GM21825 (cell line): Measurements from ENCODE around the gene TNFRSF18.

ENCODE experiments used
- ATAC-seq: cut with Tn5 transposase; IDR thresholded peaks from one replicate; pipeline ENCODE4 v1.9.1; 2021; ENCODE audit warnings: mild to moderate bottlenecking, moderate library complexity; ENCODE audit not compliant: unreplicated experiment

Gene TNFRSF18

DNA sequence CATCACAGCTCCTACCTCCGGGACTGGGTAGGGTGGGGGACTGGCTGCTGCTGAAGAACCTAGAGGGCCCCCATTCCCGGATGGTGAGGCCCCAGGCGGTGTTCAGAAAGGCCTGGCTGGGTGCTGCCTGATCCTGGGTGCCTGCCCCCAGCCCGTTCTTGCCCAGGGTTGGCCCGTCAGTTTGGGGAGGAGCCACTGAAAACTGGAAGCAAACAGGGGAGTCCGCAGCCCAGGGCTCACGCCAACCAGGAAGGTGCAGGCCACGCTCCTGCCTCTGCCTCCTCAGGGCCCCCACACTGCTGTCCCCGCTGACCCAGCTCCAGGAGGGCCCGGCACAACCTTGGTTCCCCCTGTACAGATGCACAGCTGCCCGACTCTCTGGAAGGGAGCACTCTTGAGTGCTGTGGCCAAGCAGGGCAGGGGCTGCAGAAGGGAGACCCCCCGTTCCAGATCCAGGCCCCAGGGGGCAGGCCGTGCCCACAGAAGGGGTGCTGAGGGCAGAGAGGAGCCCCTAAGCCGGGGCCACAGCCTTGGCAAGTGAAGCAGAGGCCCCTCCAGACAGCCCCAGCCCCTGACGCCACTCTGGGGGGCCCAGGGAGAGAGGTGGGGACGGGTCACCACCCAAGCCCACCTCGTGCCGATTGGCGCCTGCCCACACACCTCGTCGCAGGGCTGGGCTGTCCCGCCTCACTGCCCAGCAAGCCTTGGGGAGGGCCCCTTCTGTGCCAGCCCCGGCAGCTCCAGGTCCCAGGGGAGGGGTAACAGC lies 34.6 kb upstream of the TNFRSF18 start:
- ATAC-seq, result no peak

GRCh38 chr1:1240348-1240732 lies 33.9 kb upstream of the TNFRSF18 start:
- no peak for ATAC-seq

DNA sequence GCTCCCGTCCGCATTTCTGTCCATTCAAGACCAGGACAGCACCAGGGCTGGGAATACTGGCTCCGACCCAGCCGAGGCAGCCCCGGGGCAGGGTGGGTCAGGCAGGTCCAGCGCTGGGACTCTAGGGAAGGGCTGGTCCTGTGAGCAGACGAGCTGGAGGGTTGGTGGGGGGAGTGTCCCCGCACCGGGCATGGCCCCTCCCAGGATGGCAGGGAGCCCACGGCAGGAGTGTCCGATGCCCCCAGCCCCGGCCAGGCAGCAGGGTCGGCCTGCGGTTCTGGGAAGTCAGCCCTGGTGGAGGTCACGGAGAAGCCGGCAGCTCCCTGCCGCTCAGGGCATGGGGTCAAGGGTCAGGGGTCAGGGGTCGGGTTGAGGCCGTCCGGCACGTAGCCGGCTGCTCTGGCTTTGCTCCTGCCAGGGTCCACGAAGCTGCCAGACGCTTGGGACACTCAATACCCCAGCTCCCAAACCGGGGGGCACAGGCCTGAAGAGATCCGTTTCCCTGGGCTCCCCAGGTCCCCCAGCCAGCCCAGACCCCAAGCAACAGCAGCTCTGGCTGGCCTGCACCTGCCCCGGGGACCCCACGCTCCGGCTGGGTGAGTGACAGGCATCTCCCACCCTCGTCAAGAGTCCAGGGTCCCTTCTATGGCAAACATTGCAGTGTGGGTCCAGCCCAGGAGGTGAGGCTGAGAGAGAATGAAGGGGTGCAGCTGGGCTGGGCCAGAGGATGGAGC lies 33.4 kb upstream of the TNFRSF18 start:
- ATAC-seq, result no peak

GRCh38 chr1:1239227-1239613 lies 32.8 kb upstream of the TNFRSF18 start:
- no peak for ATAC-seq

DNA sequence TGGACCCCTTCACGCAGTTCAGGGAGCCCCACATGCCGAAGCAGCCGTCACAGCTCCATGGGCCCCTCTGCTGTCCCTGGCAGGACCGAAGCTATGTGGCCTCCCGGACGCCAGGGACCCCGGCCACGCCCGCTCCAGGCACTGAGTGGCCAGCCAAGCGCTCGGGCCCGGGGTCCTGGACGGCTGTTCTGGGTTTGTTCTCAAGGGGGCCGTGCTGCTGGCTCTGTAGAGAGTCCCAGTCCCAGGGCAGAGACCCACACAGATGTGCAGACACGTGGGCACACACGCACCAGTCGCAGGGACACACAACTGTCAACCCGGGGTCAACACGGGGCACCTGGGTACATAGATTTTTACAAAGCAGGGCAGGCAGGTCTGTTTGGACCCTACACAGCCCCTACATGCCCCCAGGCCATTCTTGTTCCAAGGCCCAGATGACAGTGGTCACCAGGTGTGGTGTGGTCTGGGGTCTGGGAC lies 32.3 kb upstream of the TNFRSF18 start:
- no peak for ATAC-seq

DNA sequence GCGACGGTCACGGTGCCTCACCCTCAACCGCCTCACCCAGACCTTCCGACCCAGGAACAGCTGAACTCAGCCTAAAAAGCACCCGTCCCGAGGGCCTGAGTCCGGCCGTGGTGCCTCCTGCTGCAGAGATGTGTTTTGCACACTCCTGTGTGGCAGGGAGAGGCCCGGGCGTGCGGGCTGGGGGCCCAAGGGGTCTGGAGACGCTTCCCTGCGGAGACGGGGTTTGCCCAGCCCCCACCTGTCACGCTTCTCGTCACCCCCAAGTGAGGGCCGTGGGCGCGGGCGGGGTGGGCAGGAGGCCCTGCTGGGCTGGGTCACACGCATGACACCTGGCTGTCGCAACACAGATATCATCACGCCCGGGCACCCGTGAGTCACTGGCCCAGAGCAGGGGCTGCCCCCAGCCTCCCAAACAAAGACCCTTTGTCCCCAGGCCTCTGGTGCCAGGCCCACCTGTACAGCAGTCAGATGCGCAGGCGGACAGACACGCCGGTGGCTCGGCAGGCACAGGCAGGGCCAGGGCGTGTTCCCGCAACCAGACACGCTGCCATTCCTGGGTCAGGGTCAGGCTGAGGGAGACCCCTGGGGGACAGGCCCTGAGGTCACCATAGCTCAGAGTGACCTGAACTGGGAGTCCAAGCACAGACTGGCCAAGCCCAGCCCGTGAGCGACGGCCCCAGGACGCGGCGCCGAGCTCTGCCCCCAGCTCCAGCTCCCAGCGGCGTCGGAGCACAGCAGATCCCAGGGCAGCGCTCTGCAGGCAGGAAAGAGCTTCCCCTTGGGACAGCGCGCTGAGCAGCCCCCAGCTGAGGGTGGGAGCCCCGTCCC lies 31.7 kb upstream of the TNFRSF18 start:
- no peak for ATAC-seq

DNA sequence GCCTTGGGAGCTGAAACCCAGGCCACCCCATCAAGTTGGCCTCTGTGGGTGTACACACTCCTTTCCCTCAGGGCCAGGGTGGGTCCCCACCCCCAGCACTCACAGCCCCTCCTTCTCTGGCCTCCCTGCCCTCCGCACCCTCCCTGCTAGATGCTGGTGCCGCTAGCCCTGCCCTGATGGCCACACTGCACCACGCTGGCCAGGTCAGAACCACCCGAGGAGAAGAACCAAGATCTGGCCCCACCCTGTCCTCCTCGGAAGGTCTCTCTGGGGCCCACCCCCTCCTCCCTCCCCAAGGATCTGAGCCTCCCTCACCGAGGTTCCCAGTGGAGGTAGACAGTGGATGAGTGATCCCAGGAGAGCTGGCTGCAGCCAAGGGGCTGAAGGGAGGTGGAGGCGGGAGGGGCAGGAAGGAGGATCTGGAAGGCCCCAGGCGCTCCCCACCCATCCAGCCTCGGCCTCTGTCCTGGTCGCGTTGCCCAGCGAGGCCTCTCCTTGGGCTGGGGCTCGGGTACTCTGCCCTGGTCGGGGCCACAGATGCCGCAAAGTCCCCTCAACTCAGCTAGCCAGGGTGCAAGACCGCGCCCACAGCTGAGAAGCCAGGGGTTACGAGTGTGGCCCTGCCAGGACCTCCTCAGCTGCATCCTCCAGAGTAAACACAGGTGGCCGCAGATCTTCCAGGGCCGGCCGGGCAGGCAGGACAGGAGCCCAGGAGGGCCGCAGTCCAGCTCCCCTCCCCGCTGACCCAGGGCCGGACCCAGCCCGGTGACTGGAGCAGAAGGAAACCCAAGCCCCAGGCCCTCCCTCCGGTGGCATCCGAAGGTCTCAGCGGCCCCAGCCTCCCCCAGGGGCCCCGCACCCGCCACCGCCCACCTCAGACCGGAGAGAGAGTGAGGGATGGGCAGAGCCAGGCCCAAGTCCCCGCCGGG lies 30.8 kb upstream of the TNFRSF18 start:
- ATAC-seq, result no peak

DNA sequence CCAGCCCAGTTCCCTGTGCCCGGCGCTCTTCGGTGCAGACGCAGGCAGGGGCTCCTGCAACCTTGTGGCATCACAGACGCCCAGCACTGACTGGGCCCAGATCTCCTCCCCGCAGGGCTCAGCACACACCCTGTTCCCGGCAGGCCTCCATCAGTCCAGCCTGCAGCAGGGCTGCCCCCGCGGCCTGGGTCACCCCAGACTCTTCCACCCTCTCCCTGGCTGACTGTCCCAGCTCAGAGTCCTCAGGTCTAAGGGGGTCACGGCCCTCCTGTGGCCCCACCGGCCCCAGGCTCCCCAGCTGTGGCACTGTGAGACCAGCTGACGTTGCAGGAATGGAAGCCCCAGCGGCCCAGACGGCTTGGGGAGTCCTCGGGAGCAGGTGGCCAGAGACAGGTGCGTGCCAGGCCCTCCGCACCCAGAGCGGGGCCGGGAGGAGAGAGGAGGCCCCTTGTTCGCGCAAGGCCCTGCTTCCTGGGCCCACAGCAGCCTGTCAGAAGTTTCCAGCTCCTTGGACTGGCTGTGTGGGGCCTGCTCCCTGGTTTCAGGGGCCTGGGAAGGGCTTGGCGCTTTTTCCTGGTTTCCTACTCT lies 29.9 kb upstream of the TNFRSF18 start:
- no peak for ATAC-seq

DNA sequence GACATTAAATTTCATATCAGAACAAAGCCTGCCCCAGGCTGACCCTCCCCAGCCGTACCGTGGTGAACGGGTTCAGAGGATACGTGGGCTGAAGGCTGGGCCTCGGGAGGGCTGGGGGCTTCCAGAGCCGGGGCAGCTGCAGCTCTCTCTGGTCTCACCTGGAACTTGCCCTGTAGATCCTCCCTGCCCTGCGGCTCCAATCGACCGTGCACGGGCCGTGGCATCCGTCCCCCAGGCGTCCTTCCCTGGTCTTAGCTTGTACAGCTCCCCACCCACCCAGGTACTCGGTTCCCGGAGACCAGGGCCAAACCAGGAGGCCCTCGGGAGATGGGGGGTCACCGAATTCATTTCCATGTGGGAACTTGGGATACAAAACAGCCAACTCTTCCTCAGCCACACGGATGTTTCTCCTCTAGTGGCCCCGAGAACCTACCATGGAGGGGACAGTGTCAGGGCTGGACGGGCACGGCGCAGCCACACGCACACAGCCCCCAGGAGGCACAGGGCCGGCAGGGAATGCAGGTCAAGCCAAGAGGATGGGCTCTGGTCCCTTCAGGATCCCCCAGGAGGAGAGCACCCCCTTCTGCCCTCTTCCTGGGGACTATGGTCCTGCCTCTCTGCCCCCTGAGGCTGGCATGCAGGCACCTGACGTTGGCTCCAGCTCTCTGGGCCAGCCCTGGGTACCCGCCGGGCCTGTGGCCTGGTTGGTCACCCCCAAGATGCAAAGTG lies 28.8 kb upstream of the TNFRSF18 start:
- ATAC-seq, result no peak

DNA sequence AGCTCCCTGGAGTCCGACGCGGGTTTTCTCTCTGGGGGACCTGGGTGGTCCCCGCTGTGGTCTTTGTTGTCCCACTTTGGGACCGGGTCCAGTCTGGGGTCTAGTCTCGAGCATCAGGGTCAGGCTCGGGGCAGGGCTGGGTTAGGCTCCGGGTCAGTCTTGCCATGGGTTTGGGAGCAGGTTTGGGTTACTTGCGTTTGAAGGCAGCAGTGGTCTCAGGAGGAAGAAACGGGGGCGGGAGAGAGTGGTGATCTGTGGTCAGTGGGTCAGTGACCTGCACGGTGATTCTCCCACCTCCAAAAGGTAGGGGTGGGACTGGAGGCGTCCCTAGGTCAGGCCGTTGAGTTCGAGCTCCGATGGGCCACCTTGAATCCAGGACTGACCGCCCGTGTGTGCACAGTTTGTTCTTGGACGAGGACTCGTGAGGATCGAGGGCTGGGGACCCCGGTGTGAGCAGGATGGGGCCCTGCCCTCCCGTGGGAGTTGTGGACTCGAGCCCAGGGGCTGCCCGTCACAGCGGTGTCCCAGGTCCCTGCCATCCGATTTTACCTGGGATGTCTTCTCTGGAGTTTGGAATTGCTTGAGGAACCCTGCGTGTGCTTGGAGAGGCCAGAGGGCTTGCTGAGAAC lies 27.9 kb upstream of the TNFRSF18 start:
- ATAC-seq, result no peak

DNA sequence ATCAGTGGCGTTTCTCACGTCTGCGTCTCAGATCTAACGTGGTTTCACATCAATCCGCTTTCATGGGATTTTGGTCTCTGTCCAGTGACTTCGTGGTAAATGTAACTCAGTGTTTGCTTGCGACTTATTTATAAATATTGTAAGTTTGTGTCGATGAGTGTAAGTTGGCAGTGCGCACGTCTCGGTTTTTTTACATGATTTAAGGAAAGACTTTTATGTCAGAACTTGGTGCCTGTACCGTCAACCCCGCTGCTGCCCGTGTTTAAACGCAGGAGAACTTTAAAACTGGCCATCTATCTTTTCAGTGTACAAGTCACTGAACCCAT lies 27.1 kb upstream of the TNFRSF18 start:
- no peak for ATAC-seq

GRCh38 chr1:1232796-1233566 lies 26.6 kb upstream of the TNFRSF18 start:
- no peak for ATAC-seq

DNA sequence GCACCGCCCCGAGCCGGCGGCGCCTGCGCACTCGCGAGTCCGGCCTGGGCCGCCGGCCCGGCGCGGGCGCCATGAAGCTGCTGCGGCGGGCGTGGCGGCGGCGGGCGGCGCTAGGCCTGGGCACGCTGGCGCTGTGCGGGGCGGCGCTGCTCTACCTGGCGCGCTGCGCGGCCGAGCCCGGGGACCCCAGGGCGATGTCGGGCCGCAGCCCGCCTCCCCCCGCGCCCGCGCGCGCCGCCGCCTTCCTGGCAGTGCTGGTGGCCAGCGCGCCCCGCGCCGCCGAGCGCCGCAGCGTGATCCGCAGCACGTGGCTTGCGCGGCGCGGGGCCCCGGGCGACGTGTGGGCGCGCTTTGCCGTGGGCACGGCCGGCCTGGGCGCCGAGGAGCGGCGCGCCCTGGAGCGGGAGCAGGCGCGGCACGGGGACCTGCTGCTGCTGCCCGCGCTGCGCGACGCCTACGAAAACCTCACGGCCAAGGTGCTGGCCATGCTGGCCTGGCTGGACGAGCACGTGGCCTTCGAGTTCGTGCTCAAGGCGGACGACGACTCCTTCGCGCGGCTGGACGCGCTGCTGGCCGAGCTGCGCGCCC lies 25.9 kb upstream of the TNFRSF18 start, which contains the start of gene B3GALT6:
TSS of gene B3GALT6 (plus strand) at position 30 of the 588 bp plus-strand sequence. CDS start at position 72, 42 bp downstream.
- ATAC-seq, result peak; percentile 13

- peak; percentile 78 for ATAC-seq
Measured at GRCh38 chr1:1231400-1232207, 25.2 kb upstream of the TNFRSF18 start, which contains the start of gene SDF4. Gene SDF4, minus strand, starts transcription at chr1:1232001. Its CDS starts 3,229 bp downstream, at chr1:1228772.

DNA sequence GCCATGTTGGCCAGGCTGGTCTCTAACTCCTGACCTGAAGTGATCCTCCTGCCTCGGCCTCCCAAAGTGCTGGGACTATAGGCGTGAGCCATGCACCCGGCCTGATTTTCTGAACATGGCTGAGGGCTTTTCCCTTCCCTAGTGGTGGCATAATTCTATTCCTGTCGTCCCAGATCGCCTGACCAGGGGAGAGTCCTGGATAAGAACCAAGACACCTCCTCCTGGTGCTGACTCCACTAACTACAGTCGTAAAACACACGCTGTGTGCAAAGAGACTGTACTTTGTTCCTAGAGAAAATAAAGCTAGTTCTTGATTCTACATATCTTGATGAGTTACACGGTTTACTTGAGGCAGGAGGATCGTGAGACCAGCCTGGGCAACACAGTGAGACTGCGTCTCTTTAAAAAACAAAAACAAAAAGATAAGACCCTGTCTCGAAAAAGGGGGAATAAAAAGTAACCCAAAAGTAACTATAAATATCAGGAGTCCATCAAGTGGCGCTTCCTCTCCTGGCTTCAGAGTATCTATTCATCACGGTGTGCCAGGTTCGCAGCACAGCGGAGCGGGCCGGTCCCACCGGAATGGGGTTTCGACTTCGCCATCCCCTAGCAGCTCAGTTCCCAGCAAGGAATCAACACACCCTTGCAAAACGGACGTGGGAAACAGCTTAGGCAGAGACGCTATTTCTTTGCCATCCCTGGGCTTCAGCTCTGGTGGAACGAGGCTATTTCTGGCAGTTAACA lies 24.4 kb upstream of the TNFRSF18 start:
- no peak for ATAC-seq

GRCh38 chr1:1229770-1230169 lies 23.4 kb upstream of the TNFRSF18 start:
- no peak for ATAC-seq
